ENCODE results near the gene PRM1. TPM values are rescaled to one million over a fixed set of nuclear protein-coding genes. Genes with fewer than 3 reads are reported as not detected.

The PRM1 gene
- total and polyA plus RNA-seq, 2 of the 13 experiments (the other 11 are each of a cell fraction or from before 2014, with no cell fraction given): not detected

DNA sequence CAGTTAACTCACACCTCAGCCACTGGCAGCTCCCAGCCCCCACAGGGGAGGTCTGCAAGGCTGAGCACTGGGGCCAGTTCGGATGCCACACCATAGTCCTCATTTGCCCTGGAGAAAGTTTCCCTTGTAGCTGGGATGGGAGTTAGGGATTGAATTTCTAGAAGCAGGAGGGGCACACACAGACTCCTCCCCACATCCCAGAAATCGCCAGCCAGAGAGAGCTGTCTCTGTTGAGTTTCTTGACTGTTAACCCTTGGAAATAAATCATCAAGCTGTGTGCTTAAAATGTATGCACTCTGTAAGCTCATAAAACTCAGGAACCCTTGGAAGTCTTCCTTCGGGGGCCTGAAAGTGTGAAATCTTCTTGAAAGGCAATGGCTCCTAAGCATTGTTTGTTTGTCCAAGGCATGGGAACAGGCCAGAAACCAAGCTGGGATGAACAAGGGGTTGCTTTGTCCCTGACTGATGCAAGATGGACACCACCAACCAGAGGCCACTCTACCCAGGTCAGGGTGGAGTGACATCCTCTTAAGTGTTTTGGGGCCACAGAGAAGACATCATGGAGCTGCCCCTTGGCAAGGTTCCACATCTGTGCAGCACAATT is 7.3 kb downstream of the PRM1 start (continued):
- TF ChIP-seq, protein P1, sequence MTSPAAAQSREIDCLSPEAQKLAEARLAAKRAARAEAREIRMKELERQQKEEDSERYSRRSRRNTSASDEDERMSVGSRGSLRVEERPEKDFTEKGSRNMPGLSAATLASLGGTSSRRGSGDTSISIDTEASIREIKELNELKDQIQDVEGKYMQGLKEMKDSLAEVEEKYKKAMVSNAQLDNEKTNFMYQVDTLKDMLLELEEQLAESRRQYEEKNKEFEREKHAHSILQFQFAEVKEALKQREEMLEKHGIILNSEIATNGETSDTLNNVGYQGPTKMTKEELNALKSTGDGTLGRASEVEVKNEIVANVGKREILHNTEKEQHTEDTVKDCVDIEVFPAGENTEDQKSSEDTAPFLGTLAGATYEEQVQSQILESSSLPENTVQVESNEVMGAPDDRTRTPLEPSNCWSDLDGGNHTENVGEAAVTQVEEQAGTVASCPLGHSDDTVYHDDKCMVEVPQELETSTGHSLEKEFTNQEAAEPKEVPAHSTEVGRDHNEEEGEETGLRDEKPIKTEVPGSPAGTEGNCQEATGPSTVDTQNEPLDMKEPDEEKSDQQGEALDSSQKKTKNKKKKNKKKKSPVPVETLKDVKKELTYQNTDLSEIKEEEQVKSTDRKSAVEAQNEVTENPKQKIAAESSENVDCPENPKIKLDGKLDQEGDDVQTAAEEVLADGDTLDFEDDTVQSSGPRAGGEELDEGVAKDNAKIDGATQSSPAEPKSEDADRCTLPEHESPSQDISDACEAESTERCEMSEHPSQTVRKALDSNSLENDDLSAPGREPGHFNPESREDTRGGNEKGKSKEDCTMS (CRISPR knock-in tag; conservative IDR thresholded peaks at IDR 0.05): no peak
- TF ChIP-seq MAZ (IDR thresholded peaks at IDR 0.05; ENCODE audit: borderline replicate concordance, low read depth, low read length) (no peak; the same call in 1 of the 2 replicates), MAZ (CRISPR knock-in tag; IDR thresholded peaks at IDR 0.05; ENCODE audit: low read depth) (no peak), ZNF619 (CRISPR knock-in tag; IDR thresholded peaks at IDR 0.05) (no peak), LCORL (IDR thresholded peaks at IDR 0.05) (no peak), LCORL (CRISPR knock-in tag; IDR thresholded peaks at IDR 0.05) (peak; percentile 57; the same call in 1 of the 2 replicates), FOXO1 (CRISPR knock-in tag; IDR thresholded peaks at IDR 0.05) (0 out of 2 replicates have a peak, but pooled peaks have one; percentile 13), RBFOX2 (IDR thresholded peaks at IDR 0.05; ENCODE audit: low read depth, low read length) (no peak), PHF5A (CRISPR knock-in tag; IDR thresholded peaks at IDR 0.05; ENCODE audit: low read depth, unreplicated experiment) (no peak), FOXP1 (IDR thresholded peaks at IDR 0.05) (no peak), FOXP1 (CRISPR knock-in tag; IDR thresholded peaks at IDR 0.05) (peak; percentile 47; the same call in 1 of the 2 replicates), NCOA1 (CRISPR knock-in tag; IDR thresholded peaks at IDR 0.05) (no peak), NCOA5 (CRISPR knock-in tag; IDR thresholded peaks at IDR 0.05) (no peak), NFATC3 (CRISPR knock-in tag; IDR thresholded peaks at IDR 0.05) (no peak), TOPORS (CRISPR knock-in tag; IDR thresholded peaks at IDR 0.05) (no peak), ARNTL (CRISPR knock-in tag; IDR thresholded peaks at IDR 0.05) (peak; percentile 6; the same call in 1 of the 2 replicates)
- TF ChIP-seq, protein P2, sequence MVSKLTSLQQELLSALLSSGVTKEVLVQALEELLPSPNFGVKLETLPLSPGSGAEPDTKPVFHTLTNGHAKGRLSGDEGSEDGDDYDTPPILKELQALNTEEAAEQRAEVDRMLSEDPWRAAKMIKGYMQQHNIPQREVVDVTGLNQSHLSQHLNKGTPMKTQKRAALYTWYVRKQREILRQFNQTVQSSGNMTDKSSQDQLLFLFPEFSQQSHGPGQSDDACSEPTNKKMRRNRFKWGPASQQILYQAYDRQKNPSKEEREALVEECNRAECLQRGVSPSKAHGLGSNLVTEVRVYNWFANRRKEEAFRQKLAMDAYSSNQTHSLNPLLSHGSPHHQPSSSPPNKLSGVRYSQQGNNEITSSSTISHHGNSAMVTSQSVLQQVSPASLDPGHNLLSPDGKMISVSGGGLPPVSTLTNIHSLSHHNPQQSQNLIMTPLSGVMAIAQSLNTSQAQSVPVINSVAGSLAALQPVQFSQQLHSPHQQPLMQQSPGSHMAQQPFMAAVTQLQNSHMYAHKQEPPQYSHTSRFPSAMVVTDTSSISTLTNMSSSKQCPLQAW (CRISPR knock-in tag; IDR thresholded peaks at IDR 0.05): 0 out of 2 replicates have a peak, but pooled peaks have one; percentile 74
- TF ChIP-seq, protein P3, sequence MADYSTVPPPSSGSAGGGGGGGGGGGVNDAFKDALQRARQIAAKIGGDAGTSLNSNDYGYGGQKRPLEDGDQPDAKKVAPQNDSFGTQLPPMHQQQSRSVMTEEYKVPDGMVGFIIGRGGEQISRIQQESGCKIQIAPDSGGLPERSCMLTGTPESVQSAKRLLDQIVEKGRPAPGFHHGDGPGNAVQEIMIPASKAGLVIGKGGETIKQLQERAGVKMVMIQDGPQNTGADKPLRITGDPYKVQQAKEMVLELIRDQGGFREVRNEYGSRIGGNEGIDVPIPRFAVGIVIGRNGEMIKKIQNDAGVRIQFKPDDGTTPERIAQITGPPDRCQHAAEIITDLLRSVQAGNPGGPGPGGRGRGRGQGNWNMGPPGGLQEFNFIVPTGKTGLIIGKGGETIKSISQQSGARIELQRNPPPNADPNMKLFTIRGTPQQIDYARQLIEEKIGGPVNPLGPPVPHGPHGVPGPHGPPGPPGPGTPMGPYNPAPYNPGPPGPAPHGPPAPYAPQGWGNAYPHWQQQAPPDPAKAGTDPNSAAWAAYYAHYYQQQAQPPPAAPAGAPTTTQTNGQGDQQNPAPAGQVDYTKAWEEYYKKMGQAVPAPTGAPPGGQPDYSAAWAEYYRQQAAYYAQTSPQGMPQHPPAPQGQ (CRISPR knock-in tag; IDR thresholded peaks at IDR 0.05; ENCODE audit: borderline replicate concordance): no peak
- TF ChIP-seq, protein P4, sequence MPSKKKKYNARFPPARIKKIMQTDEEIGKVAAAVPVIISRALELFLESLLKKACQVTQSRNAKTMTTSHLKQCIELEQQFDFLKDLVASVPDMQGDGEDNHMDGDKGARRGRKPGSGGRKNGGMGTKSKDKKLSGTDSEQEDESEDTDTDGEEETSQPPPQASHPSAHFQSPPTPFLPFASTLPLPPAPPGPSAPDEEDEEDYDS (CRISPR knock-in tag; IDR thresholded peaks at IDR 0.05): no peak
- TF ChIP-seq, protein P5, sequence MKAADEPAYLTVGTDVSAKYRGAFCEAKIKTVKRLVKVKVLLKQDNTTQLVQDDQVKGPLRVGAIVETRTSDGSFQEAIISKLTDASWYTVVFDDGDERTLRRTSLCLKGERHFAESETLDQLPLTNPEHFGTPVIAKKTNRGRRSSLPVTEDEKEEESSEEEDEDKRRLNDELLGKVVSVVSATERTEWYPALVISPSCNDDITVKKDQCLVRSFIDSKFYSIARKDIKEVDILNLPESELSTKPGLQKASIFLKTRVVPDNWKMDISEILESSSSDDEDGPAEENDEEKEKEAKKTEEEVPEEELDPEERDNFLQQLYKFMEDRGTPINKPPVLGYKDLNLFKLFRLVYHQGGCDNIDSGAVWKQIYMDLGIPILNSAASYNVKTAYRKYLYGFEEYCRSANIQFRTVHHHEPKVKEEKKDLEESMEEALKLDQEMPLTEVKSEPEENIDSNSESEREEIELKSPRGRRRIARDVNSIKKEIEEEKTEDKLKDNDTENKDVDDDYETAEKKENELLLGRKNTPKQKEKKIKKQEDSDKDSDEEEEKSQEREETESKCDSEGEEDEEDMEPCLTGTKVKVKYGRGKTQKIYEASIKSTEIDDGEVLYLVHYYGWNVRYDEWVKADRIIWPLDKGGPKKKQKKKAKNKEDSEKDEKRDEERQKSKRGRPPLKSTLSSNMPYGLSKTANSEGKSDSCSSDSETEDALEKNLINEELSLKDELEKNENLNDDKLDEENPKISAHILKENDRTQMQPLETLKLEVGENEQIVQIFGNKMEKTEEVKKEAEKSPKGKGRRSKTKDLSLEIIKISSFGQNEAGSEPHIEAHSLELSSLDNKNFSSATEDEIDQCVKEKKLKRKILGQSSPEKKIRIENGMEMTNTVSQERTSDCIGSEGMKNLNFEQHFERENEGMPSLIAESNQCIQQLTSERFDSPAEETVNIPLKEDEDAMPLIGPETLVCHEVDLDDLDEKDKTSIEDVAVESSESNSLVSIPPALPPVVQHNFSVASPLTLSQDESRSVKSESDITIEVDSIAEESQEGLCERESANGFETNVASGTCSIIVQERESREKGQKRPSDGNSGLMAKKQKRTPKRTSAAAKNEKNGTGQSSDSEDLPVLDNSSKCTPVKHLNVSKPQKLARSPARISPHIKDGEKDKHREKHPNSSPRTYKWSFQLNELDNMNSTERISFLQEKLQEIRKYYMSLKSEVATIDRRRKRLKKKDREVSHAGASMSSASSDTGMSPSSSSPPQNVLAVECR (CRISPR knock-in tag; IDR thresholded peaks at IDR 0.05; ENCODE audit: borderline replicate concordance): no peak
